Gastrocnemius medialis (tissue), 4 donors: ENCODE measurements around the gene KLHL30. TPM values are rescaled to one million over a fixed set of nuclear protein-coding genes. Genes with fewer than 3 reads are reported as not detected.

Experiments used
- ATAC-seq, 2 donors: fragments of 150-250 bp; one replicate each; pipeline ENCODE4 v1.9.1; 2016
- DNase-seq, 2 donors: peaks; one replicate each; pipeline ENCODE4 v3.0.0-alpha.2; 2019
- H3K27ac ChIP-seq, 4 donors: fragments of 200-600 bp; sonication (generic); 1 replicate in 1 of 4; 2 replicates in 3 of 4; pipeline ENCODE4 v1.5.1; 2016 to 2018; ENCODE audit warnings: mild to moderate bottlenecking in 2 of 4, moderate library complexity in 1 of 4
- H3K27me3 ChIP-seq, 3 donors: fragments of 200-600 bp; sonication (generic) in 2 of 3; 1 replicate in 1 of 3; 2 replicates in 2 of 3; pipeline versions ENCODE4 v1.5.1 to v1.6.0; 2016 to 2019; ENCODE audit warnings: mild to moderate bottlenecking in 1 of 3, moderate library complexity in 1 of 3
- H3K36me3 ChIP-seq, 2 donors: fragments of 200-600 bp; sonication (generic) in 1 of 2; one replicate each; pipeline ENCODE4 v1.5.1; 2017 to 2018
- H3K4me1 ChIP-seq, 2 donors: fragments of 200-600 bp; sonication (generic) in 1 of 2; one replicate each; pipeline ENCODE4 v1.5.1; 2016 to 2017; ENCODE audit warnings: mild to moderate bottlenecking in 2 of 2
- H3K4me3 ChIP-seq, 4 donors: fragments of 200-600 bp; sonication (generic) in 3 of 4; 1 replicate in 1 of 4; 2 replicates in 3 of 4; pipeline ENCODE4 v1.5.1; 2016 to 2019; ENCODE audit warnings: mild to moderate bottlenecking in 2 of 4
- H3K9me3 ChIP-seq, 3 donors: fragments of 200-600 bp; sonication (generic) in 2 of 3; 1 replicate in 1 of 3; 2 replicates in 2 of 3; pipeline ENCODE4 v1.5.1; 2016 to 2019
- CTCF ChIP-seq, 5 experiments: fragments of 450-650 bp in 3 of 5; fragments of 200-600 bp in 2 of 5; sonication (generic) in 2 of 5; IDR thresholded peaks in 4 of 5; conservative IDR thresholded peaks in 1 of 5; 1 replicate in 4 of 5; 2 replicates in 1 of 5; pipeline ENCODE4 v1.5.1; 2016 to 2019; ENCODE audit warnings: antibody characterized with exemption in 5 of 5, mild to moderate bottlenecking in 3 of 5, moderate library complexity in 3 of 5
- POLR2A ChIP-seq, 2 donors: fragments of 450-650 bp; IDR thresholded peaks; one replicate each; pipeline ENCODE4 v1.6.1; 2017; ENCODE audit warnings: antibody characterized with exemption in 2 of 2, mild to moderate bottlenecking in 2 of 2, moderate library complexity in 2 of 2
- in situ Hi-C, 4 donors: fragments of 200-750 bp; cut with MboI; loops; one replicate each; pipeline versions ENCODE4 v1.15.0 to v1.8.0; 2017; ENCODE audit warnings: low sequenced_read_pairs in 4 of 4
- intact Hi-C: fragments of 100-400 bp; cut with DNase I; formaldehyde crosslinking; loops from one replicate; pipeline ENCODE4 v1.15.1; 2023; ENCODE audit warnings: low total_unique reads
- total RNA-seq, 4 donors: library from RNA; depleted of rRNA; stranded (reverse); fragments of >200 nt; gene quantifications; one replicate each; pipeline versions ENCODE4 v1.1.0 to v1.2.3, GENCODE V29; 2016

KLHL30 gene
- total RNA-seq, 4 donors from 2014 or later: 37.9 to 224 (median 142) TPM

DNA sequence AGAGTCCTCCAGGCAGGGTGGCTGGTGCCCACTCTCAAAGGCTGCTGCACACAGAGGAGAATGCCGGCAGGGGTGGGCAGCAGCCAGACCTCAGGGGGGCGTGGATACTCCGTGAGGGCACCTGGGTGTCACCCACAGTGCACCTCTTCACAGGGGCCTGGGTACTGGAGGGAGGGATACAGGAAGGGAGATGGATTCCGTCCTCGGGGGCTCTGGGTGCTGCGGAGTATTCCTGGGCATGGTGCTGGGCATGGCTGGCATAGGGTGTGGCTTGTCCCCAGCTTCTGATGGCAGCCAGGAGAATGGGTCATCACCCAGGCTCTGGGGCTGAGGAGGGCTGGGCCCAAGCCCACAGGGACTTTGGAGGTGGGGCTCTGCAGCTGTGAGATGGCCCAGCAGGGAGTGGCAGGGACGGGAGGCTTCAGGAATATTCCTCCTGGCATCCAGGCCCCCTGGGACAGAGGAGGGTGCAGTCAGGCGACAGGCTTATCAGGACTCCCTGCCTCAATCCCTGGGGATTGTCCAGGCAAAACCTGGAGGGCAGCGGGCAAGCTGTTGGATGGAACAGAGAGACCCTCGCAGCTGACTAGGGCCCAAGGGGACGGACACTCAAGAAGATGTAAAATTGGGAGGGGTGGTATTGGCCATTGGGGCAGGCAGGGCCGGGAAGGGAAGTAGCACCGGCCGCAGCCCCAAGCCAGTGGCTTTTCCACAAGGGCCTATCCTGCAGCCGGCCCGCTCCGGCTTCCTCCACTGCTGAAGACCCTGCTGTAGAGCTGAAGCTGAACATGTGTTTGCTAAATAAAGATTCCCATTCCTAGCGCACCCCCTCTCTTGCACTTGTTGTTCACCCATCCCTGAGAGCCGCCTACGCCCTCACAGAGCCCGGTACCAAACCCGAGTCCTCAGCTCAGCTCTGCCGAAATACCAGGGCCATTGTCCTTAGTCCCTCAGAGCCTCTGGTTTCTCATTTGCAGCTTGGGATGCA, 5.7 kb upstream of the KLHL30 start:
- DNase-seq (peak in 1 of 2 donors; percentile 11), ATAC-seq (no peak)
- Histone ChIP-seq H3K27me3 (no peaks in the 10 kb centered on the region), H3K4me3 (no peak overlapping the region), H3K4me1 (peaks cover 19 to 25% of the 10 kb centered on the region in 2 donors), H3K27ac (no peak overlapping the region), H3K36me3 (no peaks in the 10 kb centered on the region), H3K9me3 (no peaks in the 10 kb centered on the region)
- in situ Hi-C loops: no loop called here
- no peak for TF ChIP-seq POLR2A (IDR thresholded peaks at IDR 0.05)
- TF ChIP-seq CTCF (IDR thresholded peaks at IDR 0.05 in 4 of 5, conservative IDR thresholded peaks at IDR 0.05 in 1 of 5): no peak
- intact Hi-C loops: no loop called here

GRCh38 chr2:238133499-238134392, 4.7 kb upstream of the KLHL30 start:
- Histone ChIP-seq H3K9me3 (no peaks in the 10 kb centered on the region), H3K4me1 (peaks cover 25 to 35% of the 10 kb centered on the region in 2 donors), H3K36me3 (no peaks in the 10 kb centered on the region), H3K27ac (peak overlapping the region in 1 of 4 donors; percentile 9), H3K27me3 (no peaks in the 10 kb centered on the region), H3K4me3 (no peak overlapping the region)
- in situ Hi-C loops: no loop called here
- intact Hi-C loops: no loop called here
- DNase-seq (peak in 1 of 2 donors; percentile 18), ATAC-seq (no peak)
- TF ChIP-seq POLR2A (IDR thresholded peaks at IDR 0.05): no peak
- no peak for TF ChIP-seq CTCF (IDR thresholded peaks at IDR 0.05 in 4 of 5, conservative IDR thresholded peaks at IDR 0.05 in 1 of 5)

DNA sequence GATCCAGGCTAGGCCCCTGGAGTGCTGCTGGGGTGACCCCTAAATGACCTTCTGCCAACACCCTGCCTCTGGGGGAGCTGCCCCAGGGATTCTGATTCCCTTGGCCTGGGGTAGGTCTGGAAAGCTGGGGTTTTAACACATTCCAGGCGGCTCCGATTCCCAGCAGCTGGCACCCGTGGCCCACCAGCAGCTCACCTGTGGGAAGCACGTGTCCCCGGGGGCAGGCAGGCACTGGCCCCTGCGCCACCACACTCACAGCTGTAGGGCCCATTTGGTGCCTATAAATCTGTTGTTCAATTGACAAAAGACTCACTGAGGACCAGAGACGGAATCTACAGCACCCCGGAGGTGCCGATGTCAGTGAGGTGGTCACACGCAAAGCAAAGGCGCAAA, 4.1 kb upstream of the KLHL30 start:
- DNase-seq (peak in 1 of 2 donors; percentile 10), ATAC-seq (no peak)
- intact Hi-C loops: no loop called here
- H3K9me3 ChIP-seq: no peaks in the 10 kb centered on the region
- in situ Hi-C loops: no loop called here
- TF ChIP-seq CTCF (IDR thresholded peaks at IDR 0.05 in 4 of 5, conservative IDR thresholded peaks at IDR 0.05 in 1 of 5) (no peak), POLR2A (IDR thresholded peaks at IDR 0.05) (no peak)
- no peaks in the 10 kb centered on the region for H3K27me3 ChIP-seq
- peak overlapping the region in 2 of 4 donors; percentile 99 to 100 for H3K27ac ChIP-seq
- no peak overlapping the region for H3K4me3 ChIP-seq
- H3K4me1 ChIP-seq: peaks cover 26 to 39% of the 10 kb centered on the region in 2 donors
- H3K36me3 ChIP-seq: no peaks in the 10 kb centered on the region

DNA sequence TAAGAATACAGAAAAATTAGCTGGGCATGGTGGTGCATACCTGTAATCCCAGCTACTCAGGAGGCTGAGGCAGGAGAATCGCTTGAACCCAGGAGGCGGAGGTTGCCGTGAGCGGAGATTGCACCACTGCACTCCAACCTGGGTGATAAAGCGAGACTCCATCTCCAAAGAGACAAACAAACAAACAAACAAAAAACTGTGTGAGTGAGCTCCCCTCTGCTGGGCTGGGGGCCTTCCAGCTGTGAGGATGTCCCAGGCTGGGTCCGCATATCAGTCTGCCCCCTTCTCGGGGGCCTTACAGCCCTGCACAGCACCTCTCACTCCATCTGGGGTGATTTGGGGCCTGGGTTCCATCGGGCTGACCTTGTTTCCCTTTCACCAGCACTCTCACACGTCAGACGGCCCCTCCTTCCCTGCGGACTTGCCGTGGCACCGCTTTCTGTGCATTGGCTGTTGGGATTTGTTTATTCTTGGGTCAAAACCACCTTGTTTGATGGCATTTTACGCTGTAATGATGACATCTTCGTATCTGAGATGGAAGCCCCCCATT, 2.8 kb upstream of the KLHL30 start:
- no peaks in the 10 kb centered on the region for H3K9me3 ChIP-seq
- peaks cover 39 to 47% of the 10 kb centered on the region in 2 donors for H3K4me1 ChIP-seq
- no peaks in the 10 kb centered on the region for H3K27me3 ChIP-seq
- peak overlapping the region in 1 of 4 donors; percentile 24 for H3K4me3 ChIP-seq
- in situ Hi-C loops: no loop called here
- no peak for TF ChIP-seq POLR2A (IDR thresholded peaks at IDR 0.05)
- DNase-seq: peak in 1 of 2 donors; percentile 16
- peak overlapping the region; percentile 91 to 100 (median 98) for H3K27ac ChIP-seq
- no peak for ATAC-seq
- peaks cover 0 to 1% of the 10 kb centered on the region in 2 donors for H3K36me3 ChIP-seq
- intact Hi-C loops: loop anchor here (1.0 to 5.0 kb wide), 3 partner anchors 74 to 239 kb away; partner anchors contain the start of gene SCLY
